ENCODE measurements around the gene NUDT17.

The NUDT17 gene

GRCh38 chr1:145895471-145895870, 50.0 kb downstream of the NUDT17 start:
- in situ Hi-C loops (cut with MboI; ENCODE audit: low pct_unique_long_range_greater_than_20kb, low sequenced_read_pairs, unreplicated experiment), result loop anchor here (25.0 kb wide), 1 partner anchor 117 kb away; the partner anchor contains the start of gene HJV
- no peak for TF ChIP-seq CTCF (IDR thresholded peaks at IDR 0.05; ENCODE audit: extremely low read depth, insufficient read depth, missing control alignments)
- no peak for DNase-seq (ENCODE audit: low spot score)

- TF ChIP-seq CTCF (IDR thresholded peaks at IDR 0.05; ENCODE audit: extremely low read depth, insufficient read depth, missing control alignments), result no peak
- no peak for DNase-seq (ENCODE audit: low spot score)
- in situ Hi-C loops (cut with MboI; ENCODE audit: low pct_unique_long_range_greater_than_20kb, low sequenced_read_pairs, unreplicated experiment), result loop anchor here (25.0 kb wide), 1 partner anchor 114 kb away; the partner anchor contains the start of gene HJV
These were observed 52.5 kb downstream of the NUDT17 start for GRCh38 chr1:145897969-145898368.
